Measurements from ENCODE around the gene EIF4G3.

DNA sequence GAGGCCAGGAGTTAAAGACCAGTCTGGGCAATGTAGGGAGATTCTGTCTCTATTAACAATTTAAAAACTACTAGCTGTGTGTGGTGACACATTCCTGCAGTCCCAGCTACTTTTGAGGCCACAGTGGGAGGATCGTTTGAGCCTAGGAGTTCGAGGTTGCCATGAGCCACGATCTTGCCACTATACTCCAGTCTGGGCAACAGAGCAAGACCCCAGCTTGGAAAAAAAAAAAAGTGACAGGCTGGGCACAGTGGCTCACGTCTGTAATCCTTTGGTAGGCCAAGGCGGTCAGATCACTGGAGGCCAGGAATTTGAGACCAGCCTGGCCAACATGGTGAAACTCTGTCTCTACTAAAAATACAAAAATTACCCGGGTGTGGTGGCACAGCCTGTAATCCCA lies 416.4 kb downstream of the EIF4G3 start:
- TF ChIP-seq, protein P1, sequence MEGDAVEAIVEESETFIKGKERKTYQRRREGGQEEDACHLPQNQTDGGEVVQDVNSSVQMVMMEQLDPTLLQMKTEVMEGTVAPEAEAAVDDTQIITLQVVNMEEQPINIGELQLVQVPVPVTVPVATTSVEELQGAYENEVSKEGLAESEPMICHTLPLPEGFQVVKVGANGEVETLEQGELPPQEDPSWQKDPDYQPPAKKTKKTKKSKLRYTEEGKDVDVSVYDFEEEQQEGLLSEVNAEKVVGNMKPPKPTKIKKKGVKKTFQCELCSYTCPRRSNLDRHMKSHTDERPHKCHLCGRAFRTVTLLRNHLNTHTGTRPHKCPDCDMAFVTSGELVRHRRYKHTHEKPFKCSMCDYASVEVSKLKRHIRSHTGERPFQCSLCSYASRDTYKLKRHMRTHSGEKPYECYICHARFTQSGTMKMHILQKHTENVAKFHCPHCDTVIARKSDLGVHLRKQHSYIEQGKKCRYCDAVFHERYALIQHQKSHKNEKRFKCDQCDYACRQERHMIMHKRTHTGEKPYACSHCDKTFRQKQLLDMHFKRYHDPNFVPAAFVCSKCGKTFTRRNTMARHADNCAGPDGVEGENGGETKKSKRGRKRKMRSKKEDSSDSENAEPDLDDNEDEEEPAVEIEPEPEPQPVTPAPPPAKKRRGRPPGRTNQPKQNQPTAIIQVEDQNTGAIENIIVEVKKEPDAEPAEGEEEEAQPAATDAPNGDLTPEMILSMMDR (IDR thresholded peaks at IDR 0.05; ENCODE audit: low read length): no peak
- TF ChIP-seq EZH2 (IDR thresholded peaks at IDR 0.05; ENCODE audit: borderline replicate concordance, low read length): no peak

All from OCI-LY1 (cell line).